ENCODE data around the gene SRRM5.

SRRM5 gene

GRCh38 chr19:43606569-43607229, 5.2 kb upstream of the SRRM5 start:
- Histone ChIP-seq H3K27me3 (ENCODE audit: insufficient read depth, poor library complexity, severe bottlenecking) (no peaks in the 10 kb centered on the region), H3K4me1 (ENCODE audit: insufficient read depth, poor library complexity, severe bottlenecking) (peaks cover 9% of the 10 kb centered on the region), H3K36me3 (ENCODE audit: low read depth) (no peaks in the 10 kb centered on the region; the same call in 1 of the 2 replicates), H3K27ac (ENCODE audit: poor library complexity, severe bottlenecking) (peak overlapping the region; percentile 39), H3K4me3 (ENCODE audit: severe bottlenecking) (no peak overlapping the region), H3K9me3 (ENCODE audit: severe bottlenecking) (no peaks in the 10 kb centered on the region)
- ATAC-seq (ENCODE audit: low read depth) (peak; percentile 76), DNase-seq (ENCODE audit: low spot score) (no peak)
- no peak for TF ChIP-seq CTCF (IDR thresholded peaks at IDR 0.05; ENCODE audit: poor library complexity, severe bottlenecking)

DNA sequence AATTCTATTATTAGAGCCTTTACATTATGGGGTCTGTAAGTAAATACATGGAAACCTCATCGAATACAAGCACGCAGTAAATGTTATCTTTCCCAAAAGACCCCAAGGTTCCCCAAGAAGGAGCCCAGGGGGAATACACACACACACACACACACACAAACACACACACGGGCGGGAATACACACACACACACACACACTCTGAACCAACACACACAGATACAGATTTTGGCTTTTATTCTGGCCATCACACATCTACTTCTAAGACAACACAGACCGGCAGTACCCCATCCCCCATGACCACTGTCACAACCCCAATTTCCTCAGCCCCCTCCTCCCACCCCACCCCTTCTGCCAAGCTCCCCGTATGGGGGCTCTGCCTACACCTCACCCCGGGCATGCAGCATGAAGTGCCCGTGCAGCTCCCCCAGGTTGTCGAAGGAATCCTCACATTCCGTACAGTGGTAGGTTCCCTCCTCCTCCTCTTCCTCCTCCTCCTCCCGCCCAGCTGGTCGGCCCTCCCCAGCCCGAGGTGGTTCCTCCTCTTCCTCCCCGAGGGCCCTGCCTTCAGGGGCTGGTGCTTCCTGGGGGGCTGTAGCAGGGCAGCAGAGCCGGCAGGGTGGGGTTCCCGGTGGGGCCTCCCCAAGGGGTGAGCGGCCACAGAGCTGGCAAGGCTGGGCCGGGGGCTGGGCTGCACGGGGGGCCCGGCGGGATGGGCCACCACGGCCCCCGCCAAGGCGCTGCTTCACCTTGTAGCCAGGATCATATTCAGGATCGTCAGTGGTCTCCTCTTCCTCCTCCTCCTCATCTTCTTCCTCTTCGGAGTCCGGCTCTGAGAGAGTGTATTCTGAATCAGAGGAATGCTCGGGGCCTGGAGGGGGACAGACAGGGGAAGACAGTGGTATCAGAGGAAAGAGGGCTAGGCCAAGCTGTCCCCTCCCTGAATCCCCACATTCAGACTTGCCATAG, 4.4 kb upstream of the SRRM5 start:
- peaks cover 9% of the 10 kb centered on the region for H3K4me1 ChIP-seq (ENCODE audit: insufficient read depth, poor library complexity, severe bottlenecking)
- no peak for ATAC-seq (ENCODE audit: low read depth)
- H3K36me3 ChIP-seq (ENCODE audit: low read depth) = peaks cover 4% of the 10 kb centered on the region; the same call in 1 of the 2 replicates
- no peaks in the 10 kb centered on the region for H3K27me3 ChIP-seq (ENCODE audit: insufficient read depth, poor library complexity, severe bottlenecking)
- DNase-seq (ENCODE audit: low spot score) = no peak
- no peak for TF ChIP-seq CTCF (IDR thresholded peaks at IDR 0.05; ENCODE audit: poor library complexity, severe bottlenecking)
- H3K27ac ChIP-seq (ENCODE audit: poor library complexity, severe bottlenecking) = peak overlapping the region; percentile 39
- H3K9me3 ChIP-seq (ENCODE audit: severe bottlenecking) = no peaks in the 10 kb centered on the region
- H3K4me3 ChIP-seq (ENCODE audit: severe bottlenecking) = no peak overlapping the region

DNA sequence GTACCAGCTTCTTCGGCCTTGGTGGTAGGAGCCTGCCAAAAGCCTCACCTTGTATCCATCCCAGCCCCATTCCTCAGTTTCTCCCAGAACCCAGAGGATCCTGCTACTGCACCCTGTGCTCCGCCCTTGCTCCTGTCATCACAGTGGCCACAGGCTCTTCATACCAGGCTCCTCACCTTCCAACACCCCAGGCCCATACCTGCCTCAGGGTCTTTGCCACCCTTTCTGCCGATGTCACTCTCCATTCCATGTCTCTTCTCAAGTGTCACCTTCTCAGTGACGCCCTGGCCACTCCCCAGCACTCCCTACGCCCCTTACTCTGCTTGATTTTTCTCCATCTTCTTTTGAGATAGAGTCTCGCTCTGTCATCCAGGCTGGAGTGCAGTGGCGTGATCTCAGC, 2.0 kb upstream of the SRRM5 start:
- no peak for TF ChIP-seq CTCF (IDR thresholded peaks at IDR 0.05; ENCODE audit: poor library complexity, severe bottlenecking)
- no peaks in the 10 kb centered on the region for H3K27me3 ChIP-seq (ENCODE audit: insufficient read depth, poor library complexity, severe bottlenecking)

GRCh38 chr19:43610493-43610892, 1.4 kb upstream of the SRRM5 start:
- no peak overlapping the region for H3K27ac ChIP-seq (ENCODE audit: poor library complexity, severe bottlenecking)
- no peaks in the 10 kb centered on the region for H3K27me3 ChIP-seq (ENCODE audit: insufficient read depth, poor library complexity, severe bottlenecking)
- H3K4me3 ChIP-seq (ENCODE audit: severe bottlenecking) = no peak overlapping the region
- no peaks in the 10 kb centered on the region for H3K9me3 ChIP-seq (ENCODE audit: severe bottlenecking)
- DNase-seq (ENCODE audit: low spot score) (no peak), ATAC-seq (ENCODE audit: low read depth) (no peak)
- no peak for TF ChIP-seq CTCF (IDR thresholded peaks at IDR 0.05; ENCODE audit: poor library complexity, severe bottlenecking)
- H3K4me1 ChIP-seq (ENCODE audit: insufficient read depth, poor library complexity, severe bottlenecking) = peaks cover 9% of the 10 kb centered on the region
- H3K36me3 ChIP-seq (ENCODE audit: low read depth) = peaks cover 8% of the 10 kb centered on the region; the same call in 1 of the 2 replicates

More for the DNA sequence above, 2.0 kb upstream of the SRRM5 start:
- DNase-seq (ENCODE audit: low spot score) (no peak), ATAC-seq (ENCODE audit: low read depth) (no peak)
- Histone ChIP-seq H3K4me3 (ENCODE audit: severe bottlenecking) (no peak overlapping the region), H3K27ac (ENCODE audit: poor library complexity, severe bottlenecking) (no peak overlapping the region), H3K4me1 (ENCODE audit: insufficient read depth, poor library complexity, severe bottlenecking) (peaks cover 9% of the 10 kb centered on the region), H3K36me3 (ENCODE audit: low read depth) (peaks cover 8% of the 10 kb centered on the region; the same call in 1 of the 2 replicates), H3K9me3 (ENCODE audit: severe bottlenecking) (no peaks in the 10 kb centered on the region)

Measured in RWPE2 (cell line).